Kidney capillary endothelial cell (primary cell): Measurements from ENCODE around the gene KIAA1958.
A peak's percentile ranks its signal among the peaks of the same experiment; 100 is the strongest.

Experiments
- DNase-seq: peaks from one replicate; pipeline ENCODE4 v3.0.0-alpha.2; 2018; ENCODE audit warnings: low spot score

KIAA1958 gene

GRCh38 chr9:112529316-112529715, 42.7 kb downstream of the KIAA1958 start:
- no peak for DNase-seq

- no peak for DNase-seq
These were observed 44.2 kb downstream of the KIAA1958 start for GRCh38 chr9:112530751-112531205.

- DNase-seq = no peak
These were observed 45.1 kb downstream of the KIAA1958 start for GRCh38 chr9:112531666-112532282.

GRCh38 chr9:112532427-112532826, 45.8 kb downstream of the KIAA1958 start:
- no peak for DNase-seq

- DNase-seq = no peak
These were observed 47.0 kb downstream of the KIAA1958 start for GRCh38 chr9:112533660-112534059.

GRCh38 chr9:112535301-112535700, 48.7 kb downstream of the KIAA1958 start:
- DNase-seq = peak; percentile 10

- peak; percentile 64 for DNase-seq
These were observed 49.2 kb downstream of the KIAA1958 start for GRCh38 chr9:112535811-112536210.

GRCh38 chr9:112537561-112537960, 50.9 kb downstream of the KIAA1958 start:
- DNase-seq = no peak

GRCh38 chr9:112540800-112541199, 54.2 kb downstream of the KIAA1958 start:
- DNase-seq = no peak

GRCh38 chr9:112541685-112542084, 55.1 kb downstream of the KIAA1958 start:
- DNase-seq = no peak

GRCh38 chr9:112542593-112543292, 56.1 kb downstream of the KIAA1958 start:
- no peak for DNase-seq

- DNase-seq = peak; percentile 14
These were observed 57.9 kb downstream of the KIAA1958 start for GRCh38 chr9:112544477-112544876.

GRCh38 chr9:112545237-112545636, 58.6 kb downstream of the KIAA1958 start:
- no peak for DNase-seq

- no peak for DNase-seq
These were observed 59.8 kb downstream of the KIAA1958 start for GRCh38 chr9:112546149-112547012.

GRCh38 chr9:112548051-112548440, 61.4 kb downstream of the KIAA1958 start:
- DNase-seq = no peak

- DNase-seq = no peak
These were observed 62.4 kb downstream of the KIAA1958 start for GRCh38 chr9:112548836-112549595.

GRCh38 chr9:112550531-112550930, 63.9 kb downstream of the KIAA1958 start:
- no peak for DNase-seq

GRCh38 chr9:112551641-112552040, 65.0 kb downstream of the KIAA1958 start:
- DNase-seq = no peak

- DNase-seq = no peak
These were observed 65.8 kb downstream of the KIAA1958 start for GRCh38 chr9:112552229-112553056.

- no peak for DNase-seq
These were observed 66.7 kb downstream of the KIAA1958 start for GRCh38 chr9:112553256-112553826.

GRCh38 chr9:112554516-112554915, 67.9 kb downstream of the KIAA1958 start:
- no peak for DNase-seq
